Endothelial cell of umbilical vein (primary cell): Measurements from ENCODE around the gene LHFPL2. TPM values are rescaled to one million over a fixed set of nuclear protein-coding genes. Genes with fewer than 3 reads are reported as not detected.

Experiments used
- BruUV-seq: library from RNA; stranded (reverse); fragments of 400-500 nt; replicated peaks from 2 replicates; lab custom pipeline; 2021; lab: Mats Ljungman, UMichigan
- CTCF ChIA-PET: fragments of 300-600, 350-600 bp; sonication (Branson Sonifier 250); formaldehyde crosslinking; loops from one replicate; lab custom pipeline; 2021; ENCODE audit warnings: antibody characterized with exemption, inconsistent platforms; lab: Charles Lee
- POLR2A ChIA-PET: fragments of 300-600, 350-600 bp; sonication (Branson Sonifier 250); formaldehyde crosslinking; loops from one replicate; lab custom pipeline; 2021; ENCODE audit warnings: antibody characterized with exemption, inconsistent platforms; lab: Charles Lee
- DNase-seq: peaks from one replicate; pipeline ENCODE4 v3.0.0-alpha.2; 2011; ENCODE audit warnings: low read depth, low spot score
- FAIRE-seq: peaks from 2 replicates; lab custom pipeline; 2011; peaks lifted over from hg19 to GRCh38; lab: Jason Lieb, UNC
- H2AFZ ChIP-seq: 2 replicates; pipeline ENCODE4 v1.6.0; 2012; ENCODE audit warnings: low read depth, low read length, control low read depth, inconsistent platforms
- H3K27ac ChIP-seq: 2 replicates; pipeline ENCODE4 v1.5.1; 2011; ENCODE audit warnings: low read depth, mild to moderate bottlenecking, control low read depth, low read length, moderate library complexity; ENCODE audit not compliant: insufficient read depth
- H3K27me3 ChIP-seq, 2 experiments: 2 replicates each; pipeline versions ENCODE4 v1.6.0 to v1.6.1; 2011; ENCODE audit warnings: low read length in 2 of 2, mixed read lengths in 1 of 2; ENCODE audit not compliant: control insufficient read depth in 2 of 2, insufficient read depth in 2 of 2
- H3K36me3 ChIP-seq, 2 experiments: 2 replicates in 1 of 2; 3 replicates in 1 of 2; pipeline ENCODE4 v1.5.1; 2011; ENCODE audit warnings: low read length in 2 of 2, mild to moderate bottlenecking in 1 of 2, moderate library complexity in 1 of 2; ENCODE audit not compliant: control insufficient read depth in 2 of 2, insufficient read depth in 2 of 2; ENCODE audit errors: extremely low read depth in 1 of 2
- H3K4me1 ChIP-seq: 3 replicates; pipeline ENCODE4 v1.5.1; 2011; ENCODE audit warnings: mild to moderate bottlenecking, low read length; ENCODE audit not compliant: control insufficient read depth, insufficient read depth; ENCODE audit errors: extremely low read depth
- H3K4me2 ChIP-seq: 2 replicates; pipeline ENCODE4 v1.6.1; 2011; ENCODE audit warnings: low read length, control low read depth, mixed read lengths; ENCODE audit not compliant: insufficient read depth
- H3K4me3 ChIP-seq, 3 experiments: fragments of 200-600 bp in 1 of 3; sonication (generic), shearing (Covaris generic) in 1 of 3; replicated peaks in 1 of 3; 2 replicates each; pipeline ENCODE4 v1.5.1; 2011 to 2016; ENCODE audit warnings: control low read depth in 3 of 3, low read length in 3 of 3, mild to moderate bottlenecking in 2 of 3, inconsistent platforms in 1 of 3, low read depth in 1 of 3, moderate library complexity in 1 of 3; ENCODE audit not compliant: insufficient read depth in 1 of 3
- H3K79me2 ChIP-seq: 2 replicates; pipeline ENCODE4 v1.6.0; 2012; ENCODE audit warnings: low read length, inconsistent platforms; ENCODE audit not compliant: control insufficient read depth, insufficient read depth
- H3K9ac ChIP-seq: replicated peaks from 2 replicates; pipeline ENCODE3; 2011; ENCODE audit warnings: low read length, control low read depth; ENCODE audit not compliant: insufficient read depth; ENCODE audit errors: extremely low read depth
- H3K9me1 ChIP-seq: replicated peaks from 3 replicates; pipeline ENCODE4 v1.6.0; 2011; ENCODE audit warnings: mild to moderate bottlenecking, low read length; ENCODE audit not compliant: control insufficient read depth, insufficient read depth; ENCODE audit errors: extremely low read depth
- H3K9me3 ChIP-seq: replicated peaks from 2 replicates; pipeline ENCODE4 v1.5.1; 2012; ENCODE audit warnings: low read length, inconsistent platforms; ENCODE audit not compliant: control insufficient read depth, insufficient read depth
- H4K20me1 ChIP-seq: replicated peaks from 2 replicates; pipeline ENCODE3; 2011; ENCODE audit warnings: mild to moderate bottlenecking, low read length; ENCODE audit not compliant: control insufficient read depth, insufficient read depth; ENCODE audit errors: extremely low read depth
- EZH2 ChIP-seq: IDR thresholded peaks from 2 replicates; pipeline ENCODE4 v1.6.1; 2012; ENCODE audit warnings: borderline replicate concordance, low read depth, mild to moderate bottlenecking, moderate library complexity, low read length, inconsistent platforms; ENCODE audit not compliant: severe bottlenecking
- FOS ChIP-seq: IDR thresholded peaks from 2 replicates; pipeline ENCODE4 v1.6.1; 2011; ENCODE audit warnings: mild to moderate bottlenecking, low read length, moderate library complexity, borderline replicate concordance; ENCODE audit not compliant: insufficient read depth
- GATA2 ChIP-seq: IDR thresholded peaks from 2 replicates; pipeline ENCODE4 v1.7.0; 2011; ENCODE audit warnings: low read depth, mild to moderate bottlenecking, moderate library complexity, mixed read lengths, low read length; ENCODE audit not compliant: insufficient read length, insufficient read depth
- JUN ChIP-seq: IDR thresholded peaks from 2 replicates; pipeline ENCODE4 v1.6.1; 2011; ENCODE audit warnings: borderline replicate concordance, low read depth; ENCODE audit not compliant: insufficient read length, insufficient read depth
- MYC ChIP-seq: IDR thresholded peaks from one replicate; pipeline ENCODE4 v1.6.1; 2011; ENCODE audit warnings: mild to moderate bottlenecking, low read depth, low read length
- POLR2A ChIP-seq: IDR thresholded peaks from 2 replicates; pipeline ENCODE4 v1.6.1; 2012; ENCODE audit warnings: low read depth, mild to moderate bottlenecking, control low read depth, low read length
- POLR2AphosphoS5 ChIP-seq: IDR thresholded peaks from 2 replicates; pipeline ENCODE4 v1.6.1; 2012; ENCODE audit warnings: low read depth, mild to moderate bottlenecking, control low read depth, low read length, moderate library complexity; ENCODE audit not compliant: insufficient read depth
- dilution Hi-C: fragments of 300-500 bp; cut with MboI; formaldehyde crosslinking; loops from one replicate; pipeline ENCODE4 v1.15.0; 2019; ENCODE audit warnings: low sequenced_read_pairs; ENCODE audit not compliant: extremely low pct_ligation_motif_present
- intact Hi-C: fragments of 100-400 bp; cut with micrococcal nuclease; formaldehyde crosslinking; loops from one replicate; pipeline ENCODE4 v1.10.0; 2022
- polyA plus RNA-seq, 4 experiments: library from polyadenylated mRNA; depleted of rRNA in 3 of 4; stranded (reverse) in 3 of 4; unstranded in 1 of 4; fragments of >200 nt; gene quantifications; 2 replicates each; pipeline versions ENCODE4 v1.2.1 to v1.2.3, GENCODE V29; 2011 to 2012; ENCODE audit warnings: missing spikeins in 1 of 4
- total RNA-seq: library from RNA; stranded (reverse); gene quantifications from 2 replicates; pipeline ENCODE4 v1.2.3, GENCODE V29; 2021
- TF ChIP-seq, protein P1 (sequence below), 2 donors: IDR thresholded peaks; 1 replicate in 1 of 2; 2 replicates in 1 of 2; pipeline ENCODE4 v1.5.1; 2011; ENCODE audit warnings: low read length in 2 of 2, mild to moderate bottlenecking in 2 of 2, moderate library complexity in 2 of 2, control low read depth in 1 of 2, inconsistent platforms in 1 of 2, low read depth in 1 of 2; ENCODE audit not compliant: insufficient read depth in 1 of 2; ENCODE audit errors: extremely low read depth in 1 of 2
- TF ChIP-seq, protein P2 (sequence below): IDR thresholded peaks from 2 replicates; pipeline ENCODE4 v1.6.1; 2011; ENCODE audit not compliant: insufficient read depth, insufficient read length

LHFPL2 gene
- total and polyA plus RNA-seq, 2 donors (not counting 3 experiments of a cell fraction or from before 2014, with no cell fraction given): 9.6 to 36.3 TPM

DNA sequence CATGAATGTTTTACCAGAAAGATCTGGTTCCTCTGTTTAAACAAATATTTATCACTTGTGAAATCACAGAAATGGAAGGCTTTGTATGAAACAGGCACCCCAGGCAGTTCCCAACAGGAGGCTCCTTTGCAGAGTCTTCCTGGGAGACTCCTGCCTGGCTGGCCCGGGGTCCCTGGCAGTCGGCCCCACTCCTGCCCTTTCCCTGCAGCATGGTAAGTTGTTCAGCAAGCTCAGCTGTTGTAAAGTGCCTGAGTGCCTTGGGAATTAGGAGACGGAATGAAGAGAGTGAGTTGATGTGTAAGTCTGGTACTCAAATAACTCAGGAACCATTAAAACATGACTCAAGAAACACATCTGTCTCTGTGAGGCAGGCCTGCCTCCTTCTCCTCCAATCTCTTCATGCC lies 17.5 kb upstream of the LHFPL2 start:
- Histone ChIP-seq H3K36me3 (no peaks in the 10 kb centered on the region), H3K27ac (no peak overlapping the region), H3K4me2 (no peak overlapping the region), H3K9me1 (no peaks in the 10 kb centered on the region), H2AFZ (no peak overlapping the region), H3K27me3 (peaks cover 0 to 2% of the 10 kb centered on the region in 2 experiments), H3K9me3 (no peaks in the 10 kb centered on the region), H3K4me1 (no peaks in the 10 kb centered on the region), H4K20me1 (no peaks in the 10 kb centered on the region), H3K79me2 (no peaks in the 10 kb centered on the region), H3K4me3 (no peak overlapping the region), H3K9ac (no peak overlapping the region)
- no TSS peak for BruUV-seq
- intact Hi-C loops: no loop called here
- DNase-seq (no peak), FAIRE-seq (no peak)
- ChIA-PET POLR2A (no interaction called here), CTCF (interaction anchor here (1.0 kb wide), 1 partner anchor 359 kb away, joined by 5 read pairs; no protein-coding TSS in a partner anchor)
- TF ChIP-seq EZH2: no peak
- TF ChIP-seq, protein P1, sequence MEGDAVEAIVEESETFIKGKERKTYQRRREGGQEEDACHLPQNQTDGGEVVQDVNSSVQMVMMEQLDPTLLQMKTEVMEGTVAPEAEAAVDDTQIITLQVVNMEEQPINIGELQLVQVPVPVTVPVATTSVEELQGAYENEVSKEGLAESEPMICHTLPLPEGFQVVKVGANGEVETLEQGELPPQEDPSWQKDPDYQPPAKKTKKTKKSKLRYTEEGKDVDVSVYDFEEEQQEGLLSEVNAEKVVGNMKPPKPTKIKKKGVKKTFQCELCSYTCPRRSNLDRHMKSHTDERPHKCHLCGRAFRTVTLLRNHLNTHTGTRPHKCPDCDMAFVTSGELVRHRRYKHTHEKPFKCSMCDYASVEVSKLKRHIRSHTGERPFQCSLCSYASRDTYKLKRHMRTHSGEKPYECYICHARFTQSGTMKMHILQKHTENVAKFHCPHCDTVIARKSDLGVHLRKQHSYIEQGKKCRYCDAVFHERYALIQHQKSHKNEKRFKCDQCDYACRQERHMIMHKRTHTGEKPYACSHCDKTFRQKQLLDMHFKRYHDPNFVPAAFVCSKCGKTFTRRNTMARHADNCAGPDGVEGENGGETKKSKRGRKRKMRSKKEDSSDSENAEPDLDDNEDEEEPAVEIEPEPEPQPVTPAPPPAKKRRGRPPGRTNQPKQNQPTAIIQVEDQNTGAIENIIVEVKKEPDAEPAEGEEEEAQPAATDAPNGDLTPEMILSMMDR (IDR thresholded peaks at IDR 0.05; ENCODE audit: extremely low read depth in 1 of 2, insufficient read depth in 1 of 2, low read depth in 1 of 2, low read length in 2 of 2): no peak
- TF ChIP-seq POLR2AphosphoS5: no peak
- no peak for TF ChIP-seq MYC
- TF ChIP-seq POLR2A: no peak
- TF ChIP-seq JUN: no peak
- TF ChIP-seq, protein P2, sequence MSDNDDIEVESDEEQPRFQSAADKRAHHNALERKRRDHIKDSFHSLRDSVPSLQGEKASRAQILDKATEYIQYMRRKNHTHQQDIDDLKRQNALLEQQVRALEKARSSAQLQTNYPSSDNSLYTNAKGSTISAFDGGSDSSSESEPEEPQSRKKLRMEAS: no peak
- TF ChIP-seq GATA2: no peak
- no peak for TF ChIP-seq FOS
- dilution Hi-C loops: no loop called here
